Endodermal cell (in vitro differentiated cells): Measurements from ENCODE around the gene STRADB. TPM values are rescaled to one million over a fixed set of nuclear protein-coding genes. Genes with fewer than 3 reads are reported as not detected.

Source experiments
- DNase-seq: peaks from one replicate; pipeline ENCODE4 v3.0.0-alpha.2; 2017
- H3K27ac ChIP-seq: 2 replicates; pipeline ENCODE4 v1.5.1; 2013; ENCODE audit warnings: mild to moderate bottlenecking, low read depth, low read length, moderate library complexity
- H3K27me3 ChIP-seq: 2 replicates; pipeline ENCODE4 v1.6.1; 2013; ENCODE audit warnings: mild to moderate bottlenecking, low read length, moderate library complexity; ENCODE audit not compliant: insufficient read depth, control insufficient read depth, poor library complexity, severe bottlenecking
- H3K36me3 ChIP-seq: 2 replicates; pipeline ENCODE4 v1.7.0; 2013; ENCODE audit warnings: mild to moderate bottlenecking, low read length, moderate library complexity; ENCODE audit not compliant: control insufficient read depth, insufficient read depth
- H3K4me1 ChIP-seq: one replicate; pipeline ENCODE4 v1.7.0; 2013; ENCODE audit warnings: low read length; ENCODE audit not compliant: control insufficient read depth, insufficient read depth
- H3K4me3 ChIP-seq: 2 replicates; pipeline ENCODE4 v1.5.1; 2013; ENCODE audit warnings: mild to moderate bottlenecking, low read length, moderate library complexity
- H3K9ac ChIP-seq: 2 replicates; pipeline ENCODE4 v1.6.1; 2013; ENCODE audit warnings: mild to moderate bottlenecking, low read length, moderate library complexity; ENCODE audit not compliant: poor library complexity, severe bottlenecking; ENCODE audit errors: extremely low read depth
- H3K9me3 ChIP-seq: 2 replicates; pipeline ENCODE4 v1.6.1; 2013; ENCODE audit warnings: mild to moderate bottlenecking, low read length, moderate library complexity; ENCODE audit not compliant: control insufficient read depth
- H3K27ac Mint-ChIP-seq: 2 replicates; pipeline ENCODE4 v1.8.0; 2020; ENCODE audit warnings: mixed read lengths
- H3K27me3 Mint-ChIP-seq: 2 replicates; pipeline ENCODE4 v1.8.0; 2021; ENCODE audit warnings: mild to moderate bottlenecking, mixed read lengths; ENCODE audit not compliant: insufficient read depth
- H3K36me3 Mint-ChIP-seq: 2 replicates; pipeline ENCODE4 v1.8.0; 2020; ENCODE audit warnings: low read depth, mixed read lengths
- H3K4me1 Mint-ChIP-seq: 2 replicates; pipeline ENCODE4 v1.8.0; 2020; ENCODE audit warnings: mixed read lengths
- H3K4me3 Mint-ChIP-seq: 2 replicates; pipeline ENCODE4 v1.8.0; 2020; ENCODE audit warnings: mild to moderate bottlenecking, moderate library complexity, mixed read lengths
- H3K9me3 Mint-ChIP-seq: 2 replicates; pipeline ENCODE4 v1.8.0; 2020; ENCODE audit warnings: mild to moderate bottlenecking, mixed read lengths
- WGBS, 2 experiments: methylation state at CpG; one replicate each; pipeline versions ENCODE4 v1.1.5 to v1.1.7; 2013; ENCODE audit warnings: missing lambda C conversion rate in 2 of 2, mixed read lengths in 1 of 2; ENCODE audit not compliant: insufficient coverage in 1 of 2, insufficient read length in 1 of 2; 5-methylcytosine and 5-hydroxymethylcytosine counted together
- total RNA-seq, 2 donors: library from RNA; stranded (reverse); fragmentation: NEBNext Ultra II Directional in 1 of 2; extraction: Animal tissue kit (Norgen Biotek cat#: 25700) in 1 of 2; gene quantifications; 2 replicates in 1 of 2; 3 replicates in 1 of 2; pipeline ENCODE4 v1.2.1, GENCODE V29; 2021
- TF ChIP-seq, protein P1 (sequence below): fragments of 200-600 bp; sonication (generic); conservative IDR thresholded peaks from 2 replicates; pipeline ENCODE4 v1.5.0; 2021; ENCODE audit warnings: antibody characterized with exemption, mild to moderate bottlenecking

Gene STRADB
- total RNA-seq, 2 donors from 2014 or later, result 39.7 to 50.1 TPM

DNA sequence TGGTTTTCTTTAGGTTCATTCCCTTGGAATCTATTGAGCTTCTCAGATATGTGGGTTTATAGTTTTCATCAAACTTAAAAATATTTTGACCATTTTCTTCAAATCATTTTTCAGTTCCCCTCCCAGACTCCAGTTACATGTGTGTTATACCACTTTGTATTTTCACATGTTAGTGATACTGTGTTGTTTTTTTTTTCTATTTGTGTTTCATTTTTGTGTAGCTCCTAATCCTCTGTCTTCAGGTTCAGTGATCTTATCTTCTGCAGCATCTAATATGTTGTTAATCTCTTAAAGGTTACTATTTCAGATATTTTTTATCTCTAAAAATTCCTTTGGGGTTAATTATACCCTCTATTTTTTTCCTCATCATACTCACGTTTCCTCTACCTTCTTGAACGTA, 51.2 kb downstream of the STRADB start:
- WGBS, 2 experiments, result 80 to 94% methylated on average over 2 of the region's 2 CpGs
- Mint-ChIP-seq H3K4me3 (no peak overlapping the region), H3K27ac (no peak overlapping the region), H3K27me3 (no peaks in the 10 kb centered on the region), H3K4me1 (no peaks in the 10 kb centered on the region), H3K36me3 (peaks cover 1% of the 10 kb centered on the region), H3K9me3 (peaks cover 18% of the 10 kb centered on the region)
- H3K9me3 ChIP-seq, result peaks cover 10% of the 10 kb centered on the region
- no peak overlapping the region for H3K27ac ChIP-seq
- H3K4me1 ChIP-seq, result no peaks in the 10 kb centered on the region
- H3K4me3 ChIP-seq, result no peak overlapping the region
- TF ChIP-seq, protein P1, sequence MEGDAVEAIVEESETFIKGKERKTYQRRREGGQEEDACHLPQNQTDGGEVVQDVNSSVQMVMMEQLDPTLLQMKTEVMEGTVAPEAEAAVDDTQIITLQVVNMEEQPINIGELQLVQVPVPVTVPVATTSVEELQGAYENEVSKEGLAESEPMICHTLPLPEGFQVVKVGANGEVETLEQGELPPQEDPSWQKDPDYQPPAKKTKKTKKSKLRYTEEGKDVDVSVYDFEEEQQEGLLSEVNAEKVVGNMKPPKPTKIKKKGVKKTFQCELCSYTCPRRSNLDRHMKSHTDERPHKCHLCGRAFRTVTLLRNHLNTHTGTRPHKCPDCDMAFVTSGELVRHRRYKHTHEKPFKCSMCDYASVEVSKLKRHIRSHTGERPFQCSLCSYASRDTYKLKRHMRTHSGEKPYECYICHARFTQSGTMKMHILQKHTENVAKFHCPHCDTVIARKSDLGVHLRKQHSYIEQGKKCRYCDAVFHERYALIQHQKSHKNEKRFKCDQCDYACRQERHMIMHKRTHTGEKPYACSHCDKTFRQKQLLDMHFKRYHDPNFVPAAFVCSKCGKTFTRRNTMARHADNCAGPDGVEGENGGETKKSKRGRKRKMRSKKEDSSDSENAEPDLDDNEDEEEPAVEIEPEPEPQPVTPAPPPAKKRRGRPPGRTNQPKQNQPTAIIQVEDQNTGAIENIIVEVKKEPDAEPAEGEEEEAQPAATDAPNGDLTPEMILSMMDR, result no peak
- H3K36me3 ChIP-seq, result no peaks in the 10 kb centered on the region
- H3K9ac ChIP-seq, result no peak overlapping the region
- H3K27me3 ChIP-seq, result no peaks in the 10 kb centered on the region
- no peak for DNase-seq

DNA sequence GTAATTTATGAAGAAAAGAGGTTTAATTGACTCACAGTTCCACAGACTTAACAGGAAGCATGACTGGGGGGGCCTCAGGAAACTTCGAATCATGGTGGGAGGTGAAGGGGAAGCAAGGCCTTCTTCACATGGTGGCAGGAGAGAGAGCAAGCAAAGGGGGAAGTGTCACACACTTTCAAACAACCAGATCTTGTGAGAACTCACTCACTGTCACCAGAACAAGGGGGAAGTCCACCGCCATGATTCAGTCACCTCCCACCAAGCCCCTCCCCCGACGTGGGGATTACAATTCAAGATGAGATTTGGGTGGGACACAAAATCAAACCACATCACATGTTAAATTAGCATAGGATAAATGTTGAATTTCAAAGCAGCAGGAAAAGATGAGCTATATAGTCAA, 56.2 kb downstream of the STRADB start:
- Histone ChIP-seq H3K4me1 (no peaks in the 10 kb centered on the region), H3K9me3 (peaks cover 8% of the 10 kb centered on the region), H3K27ac (no peak overlapping the region), H3K9ac (no peak overlapping the region), H3K36me3 (no peaks in the 10 kb centered on the region), H3K27me3 (no peaks in the 10 kb centered on the region), H3K4me3 (no peak overlapping the region)
- no peak overlapping the region for H3K4me3 Mint-ChIP-seq
- TF ChIP-seq, protein P1, result no peak
- peaks cover under 1% of the 10 kb centered on the region for H3K36me3 Mint-ChIP-seq
- H3K4me1 Mint-ChIP-seq, result no peaks in the 10 kb centered on the region
- no peaks in the 10 kb centered on the region for H3K27me3 Mint-ChIP-seq
- DNase-seq, result no peak
- 91% methylated on average over 4 of the region's 4 CpGs; no CpG with 5 or more reads in 1 of the 2 experiments for WGBS, 2 experiments
- peaks cover 11% of the 10 kb centered on the region for H3K9me3 Mint-ChIP-seq
- no peak overlapping the region for H3K27ac Mint-ChIP-seq

DNA sequence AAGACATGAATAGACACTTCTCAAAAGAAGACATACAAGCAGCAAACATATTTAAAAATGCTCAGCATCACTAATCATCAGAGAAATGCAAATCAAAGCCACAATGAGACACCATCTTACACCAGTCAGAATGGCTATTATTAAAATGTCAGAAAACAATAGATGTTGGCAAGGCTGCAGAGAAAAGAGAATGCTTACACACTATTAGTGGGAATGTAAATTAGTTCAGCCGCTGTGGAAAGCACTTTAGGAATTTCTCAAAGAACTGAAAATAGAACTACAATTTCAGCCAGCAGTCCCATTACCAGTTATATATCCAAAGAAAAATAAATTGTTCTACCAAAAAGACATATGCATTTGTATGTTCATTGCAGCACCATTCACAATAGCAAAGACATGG, 61.7 kb downstream of the STRADB start:
- Mint-ChIP-seq H3K27me3 (no peaks in the 10 kb centered on the region), H3K4me3 (no peak overlapping the region), H3K36me3 (no peaks in the 10 kb centered on the region), H3K9me3 (no peaks in the 10 kb centered on the region), H3K4me1 (no peaks in the 10 kb centered on the region), H3K27ac (no peak overlapping the region)
- DNase-seq, result no peak
- H3K27ac ChIP-seq, result no peak overlapping the region
- H3K9me3 ChIP-seq, result no peaks in the 10 kb centered on the region
- H3K4me3 ChIP-seq, result no peak overlapping the region
- no peaks in the 10 kb centered on the region for H3K4me1 ChIP-seq
- 94% methylated on average over 1 of the region's 1 CpG; no CpG with 5 or more reads in 1 of the 2 experiments for WGBS, 2 experiments
- TF ChIP-seq, protein P1, result no peak
- H3K27me3 ChIP-seq, result no peaks in the 10 kb centered on the region
- no peaks in the 10 kb centered on the region for H3K36me3 ChIP-seq
- no peak overlapping the region for H3K9ac ChIP-seq
